GM18507 (cell line): ENCODE measurements around the gene DNAJB5.

Experiments
- DNase-seq: peaks from one replicate; pipeline ENCODE4 v3.0.0; 2011; ENCODE audit warnings: low read depth; ENCODE audit not compliant: insufficient read length; ENCODE audit errors: extremely low spot score
- FAIRE-seq: peaks from 2 replicates; lab custom pipeline; 2011; peaks lifted over from hg19 to GRCh38; lab: Jason Lieb, UNC

Gene DNAJB5

DNA sequence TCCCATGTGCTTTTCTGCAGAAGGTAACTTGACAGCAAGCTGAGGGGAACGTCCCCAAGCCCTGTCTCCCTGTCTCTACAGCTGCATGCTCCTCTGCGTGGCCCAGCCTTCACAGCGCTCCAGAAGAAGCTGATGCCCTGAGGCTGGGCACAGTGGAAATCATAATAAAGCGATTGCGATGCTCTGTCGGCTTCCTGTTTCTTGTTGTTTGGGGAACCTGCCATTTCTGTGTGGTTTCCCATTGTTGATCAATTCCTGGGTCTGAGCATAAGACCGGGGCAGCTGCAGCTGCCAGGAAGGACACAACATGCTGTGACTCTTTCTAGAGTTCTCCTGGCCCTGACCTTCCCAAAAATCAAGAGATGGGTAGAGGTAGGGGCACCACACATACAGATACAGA, 7.2 kb upstream of the DNAJB5 start:
- FAIRE-seq (peak; percentile 24), DNase-seq (no peak)

DNA sequence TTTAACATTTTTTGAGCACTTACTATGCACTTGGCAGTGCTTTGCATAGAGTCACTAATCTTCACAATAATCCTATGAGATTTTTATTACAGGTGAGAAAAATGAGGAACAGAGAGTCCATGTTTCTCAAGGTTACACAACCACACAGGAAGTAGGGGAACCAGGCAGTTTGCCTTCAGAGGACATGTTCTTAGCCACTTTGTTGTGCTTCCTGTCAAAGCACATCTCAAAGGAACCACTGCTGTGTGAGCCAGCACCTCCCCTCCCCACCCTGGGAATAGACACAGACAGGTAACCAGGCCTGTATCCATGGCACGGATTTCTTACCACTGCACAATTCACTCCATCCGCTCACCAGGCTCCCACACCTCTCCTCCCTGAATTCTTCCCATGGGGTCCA, 6.3 kb upstream of the DNAJB5 start:
- FAIRE-seq: peak; percentile 92
- no peak for DNase-seq

DNA sequence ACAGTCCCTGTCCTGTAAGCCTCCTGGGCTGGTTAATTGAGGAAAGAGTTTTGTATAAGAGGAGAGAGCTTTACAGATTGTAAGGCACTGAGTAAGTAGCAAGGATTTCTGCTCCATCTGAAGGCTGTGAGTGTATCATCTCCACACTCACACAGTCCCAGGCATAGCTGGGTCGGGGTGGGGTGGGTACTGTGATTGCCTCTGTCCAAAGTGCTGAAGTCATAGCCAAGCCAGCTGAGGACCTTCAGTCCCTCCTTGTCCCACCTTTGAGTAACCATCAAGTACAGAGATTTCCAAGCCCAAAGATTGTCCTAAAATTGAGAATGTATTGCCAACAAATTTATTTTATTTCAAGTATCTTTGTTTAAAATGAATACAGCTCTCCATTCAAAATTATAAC, 5.5 kb upstream of the DNAJB5 start:
- DNase-seq: no peak
- FAIRE-seq: no peak

DNA sequence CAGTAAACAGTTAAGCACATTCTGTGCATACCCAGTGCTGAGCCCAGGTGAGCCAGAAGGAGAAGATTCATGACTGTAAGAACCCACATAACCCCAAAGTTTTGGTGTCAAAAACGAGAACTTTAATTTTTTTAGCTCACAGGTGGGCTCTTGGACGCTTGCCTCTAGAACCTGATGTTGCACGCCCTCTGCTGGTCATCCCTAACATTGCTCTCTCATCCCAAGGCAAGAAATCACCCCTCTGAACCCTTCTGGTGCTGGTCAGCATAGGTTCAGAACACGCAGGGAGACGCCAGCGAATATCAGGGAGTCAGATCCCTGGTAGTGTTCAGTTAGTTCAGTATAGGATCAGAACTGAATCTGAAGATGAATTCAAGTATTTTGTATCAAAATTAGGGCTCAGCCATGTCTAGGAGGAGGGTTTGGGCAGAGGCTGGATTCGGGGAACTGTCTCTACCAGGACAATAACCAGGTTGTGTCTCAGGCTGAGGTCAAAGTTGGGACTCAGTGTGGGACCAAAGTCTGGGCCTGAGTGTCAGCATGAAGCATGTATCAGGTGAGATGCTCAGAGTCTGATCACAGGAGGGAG, 4.1 kb upstream of the DNAJB5 start:
- no peak for DNase-seq
- FAIRE-seq: peak; percentile 87

DNA sequence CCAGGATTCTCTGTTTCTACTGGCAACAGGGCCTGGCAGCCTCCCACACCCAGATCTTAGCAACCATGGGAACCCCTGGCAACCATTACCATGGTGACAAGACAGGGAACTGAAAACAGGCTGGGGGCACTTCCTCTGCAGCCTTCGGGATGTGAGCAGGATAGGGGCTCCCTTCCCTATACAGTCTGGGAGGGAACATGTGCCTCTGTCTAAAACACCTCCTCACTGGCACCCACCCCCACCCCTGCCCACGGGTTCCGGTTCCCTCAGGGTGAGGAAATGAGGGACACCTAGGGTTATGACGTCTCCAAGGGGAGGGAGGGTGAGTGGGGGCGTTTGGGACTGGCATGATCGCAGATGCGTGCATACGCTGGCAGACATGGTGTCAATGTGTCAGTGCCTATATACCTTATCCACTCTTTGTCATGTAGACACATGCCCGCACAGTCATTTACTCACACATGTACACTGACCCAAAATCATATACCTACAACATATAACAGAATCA, 3.0 kb upstream of the DNAJB5 start:
- FAIRE-seq (peak; percentile 31), DNase-seq (no peak)

DNA sequence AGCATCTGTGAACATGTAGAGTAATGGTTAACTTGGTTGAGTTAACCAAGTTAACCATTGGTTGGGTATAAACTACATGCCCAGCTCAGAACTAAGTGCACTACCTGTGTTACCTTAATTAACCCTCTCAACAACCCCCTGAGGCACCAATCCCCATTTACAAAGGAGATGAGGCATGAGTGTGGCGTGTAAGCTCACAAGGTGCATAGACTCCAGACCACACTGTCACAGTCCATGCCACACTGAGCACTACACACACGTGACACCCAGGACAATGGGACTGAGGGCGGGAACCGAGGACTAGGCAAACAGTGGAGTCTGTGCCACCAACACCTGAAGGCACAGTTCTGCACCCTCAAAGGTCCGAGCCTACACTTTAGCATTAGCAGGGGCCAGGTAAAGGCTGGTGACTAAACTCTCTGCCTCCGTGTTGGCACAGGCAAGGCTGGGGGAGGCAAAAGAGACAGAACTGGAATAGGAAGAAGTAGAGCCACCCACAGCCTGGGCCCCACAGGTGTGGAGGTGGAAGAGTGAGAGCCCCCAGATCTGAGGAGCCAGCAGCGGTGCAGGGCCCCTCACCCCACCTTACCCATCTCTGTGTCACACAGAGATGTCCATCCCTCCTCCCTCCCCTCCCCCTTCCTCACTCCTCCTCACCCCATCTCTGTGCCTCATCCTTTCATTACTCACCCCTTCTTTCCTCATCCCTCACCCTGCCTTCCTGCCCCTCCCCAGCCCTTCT, 2.2 kb upstream of the DNAJB5 start:
- no peak for DNase-seq
- no peak for FAIRE-seq

DNA sequence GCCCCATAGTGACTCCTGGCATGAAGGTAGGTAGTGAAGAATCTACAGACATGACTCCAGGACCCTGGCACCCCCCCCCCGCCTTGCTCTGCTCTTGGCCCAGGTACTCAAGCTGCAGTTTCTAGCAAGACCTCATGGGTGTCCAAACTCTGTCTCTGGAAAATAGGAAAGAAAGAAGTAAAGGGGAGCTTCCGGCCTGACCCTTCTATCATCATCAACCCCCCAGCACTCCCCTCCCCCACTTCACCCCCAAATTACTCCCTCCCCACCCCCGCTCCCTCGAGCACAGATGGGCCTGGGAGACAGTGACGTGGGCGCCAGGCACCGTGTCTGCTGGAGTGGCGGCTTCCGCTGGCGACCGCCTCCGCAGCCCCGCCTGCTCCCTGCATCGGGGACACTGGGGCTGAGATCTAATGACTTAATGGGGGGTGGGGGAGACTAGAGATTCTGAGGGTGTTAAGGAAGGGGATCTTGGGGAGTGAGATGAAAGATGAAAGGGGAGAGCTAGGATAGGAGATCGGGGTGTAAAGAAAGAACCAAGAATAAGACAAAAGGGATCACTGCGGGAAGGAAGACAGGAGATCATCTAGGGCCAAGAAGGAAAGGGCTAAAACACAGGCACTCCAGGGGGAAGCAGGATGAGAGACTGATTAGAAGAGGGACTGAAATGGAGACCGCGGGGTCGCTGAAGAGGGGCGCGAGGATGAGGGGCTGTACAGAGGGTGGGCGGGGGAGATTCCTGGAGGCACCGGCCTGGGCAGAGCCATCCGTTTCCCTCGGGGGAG, 1.1 kb upstream of the DNAJB5 start:
- DNase-seq: no peak
- no peak for FAIRE-seq

DNA sequence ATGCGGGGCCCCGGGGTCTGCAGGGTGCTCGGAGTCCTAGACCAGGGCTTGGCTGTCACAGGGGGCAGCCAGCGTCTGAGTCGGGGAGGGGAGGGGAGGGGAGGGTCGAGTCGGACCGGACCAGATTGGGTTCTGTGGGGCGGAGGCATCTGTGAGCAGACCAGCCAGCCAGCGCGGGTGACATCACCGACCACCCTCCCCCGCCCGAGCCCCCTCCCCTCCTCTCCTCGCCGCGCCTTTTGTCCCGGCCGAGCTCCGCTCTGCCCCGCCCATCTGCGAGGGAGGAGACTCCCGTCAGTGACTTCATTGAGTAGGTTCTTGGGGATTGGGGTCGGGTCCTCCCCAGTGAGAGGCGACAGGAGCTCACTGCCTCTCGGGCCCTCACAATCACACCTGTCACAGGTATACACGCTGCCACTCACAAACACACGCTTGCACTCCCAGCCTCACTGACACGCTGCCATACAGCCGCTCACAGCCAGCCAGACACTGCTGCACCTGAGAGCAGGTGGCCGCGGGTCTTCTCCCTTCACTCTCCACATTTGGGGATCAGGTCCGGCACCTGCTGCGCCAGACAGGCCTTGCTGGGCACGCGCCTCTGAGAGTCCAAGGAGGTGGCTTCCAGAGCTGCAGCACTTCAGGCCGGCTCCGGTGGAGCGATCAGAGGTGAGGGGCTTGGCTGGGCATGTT, 546 bp downstream of the DNAJB5 start:
- FAIRE-seq (peak; percentile 41), DNase-seq (no peak)

DNA sequence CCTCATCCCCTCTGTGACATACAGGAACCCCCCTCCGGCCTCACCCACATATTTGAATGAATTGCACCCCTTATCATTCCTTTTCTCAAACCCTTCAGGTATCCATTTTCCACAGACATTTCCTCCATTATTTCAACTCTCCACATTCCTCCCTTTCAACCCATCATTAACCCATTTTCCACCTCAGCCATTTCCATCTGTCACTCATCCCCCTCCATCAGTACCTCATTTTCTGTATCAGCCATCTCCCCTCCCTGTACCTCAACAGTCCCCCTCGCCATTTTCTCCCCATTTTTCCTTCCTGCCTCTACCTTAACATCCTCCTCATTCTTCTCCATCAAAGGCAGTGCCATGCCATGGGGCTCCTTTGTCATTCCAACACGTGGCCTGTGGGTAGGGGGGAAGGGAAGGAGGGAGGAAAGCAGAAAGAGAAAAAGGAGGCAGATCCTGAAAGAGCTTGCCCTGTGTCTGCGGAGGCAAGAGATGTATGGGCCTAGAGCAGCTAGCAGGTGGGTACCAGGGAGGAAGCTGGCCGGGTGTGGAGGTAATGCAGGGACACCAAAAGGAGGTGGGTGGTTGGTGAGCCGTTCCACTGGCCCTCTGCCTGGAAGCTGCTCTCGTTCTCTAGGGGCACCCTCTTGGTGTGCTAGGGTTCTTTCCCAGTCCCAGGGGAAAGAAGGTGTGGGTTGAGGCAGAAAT, 1.5 kb downstream of the DNAJB5 start:
- FAIRE-seq: no peak

DNA sequence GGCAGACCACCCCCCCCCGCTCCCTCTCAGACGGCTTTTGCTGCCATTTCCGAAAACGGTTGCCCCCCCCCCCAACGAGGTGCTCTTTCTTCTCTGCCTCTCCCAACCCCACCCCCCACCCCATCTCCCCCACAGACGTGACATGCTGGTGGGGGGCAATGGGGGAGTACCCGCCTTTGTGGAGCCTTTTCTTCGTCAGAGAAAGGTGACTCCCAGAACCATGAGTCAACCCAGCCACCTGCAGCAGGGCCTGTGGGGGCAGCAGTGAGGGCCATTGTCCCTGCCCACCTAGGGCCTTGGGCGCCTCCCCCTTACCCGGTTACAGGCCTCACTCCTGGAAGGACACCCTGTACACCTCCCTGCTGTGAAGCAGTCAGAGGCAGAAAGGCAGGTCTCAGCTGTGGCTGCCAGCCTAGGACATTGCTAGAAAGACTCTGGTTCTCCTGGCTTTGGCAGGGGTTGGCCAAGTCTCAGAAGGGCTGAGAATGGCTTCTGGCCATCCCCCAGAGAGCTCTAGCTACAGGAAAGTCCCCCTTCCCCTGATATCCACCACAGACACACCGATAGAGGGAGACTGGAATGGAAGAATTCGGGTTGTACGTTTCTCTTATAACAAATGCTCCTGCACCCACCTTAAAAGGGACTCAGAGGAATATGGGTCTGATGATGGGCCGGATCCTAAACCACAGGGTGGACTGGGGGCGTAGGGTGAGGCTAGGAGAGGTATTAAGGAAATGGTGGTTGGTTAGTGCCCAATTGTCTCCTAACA, 2.2 kb downstream of the DNAJB5 start:
- DNase-seq (no peak), FAIRE-seq (peak; percentile 55)

More for the DNA sequence above, 1.5 kb downstream of the DNAJB5 start:
- DNase-seq: no peak

DNA sequence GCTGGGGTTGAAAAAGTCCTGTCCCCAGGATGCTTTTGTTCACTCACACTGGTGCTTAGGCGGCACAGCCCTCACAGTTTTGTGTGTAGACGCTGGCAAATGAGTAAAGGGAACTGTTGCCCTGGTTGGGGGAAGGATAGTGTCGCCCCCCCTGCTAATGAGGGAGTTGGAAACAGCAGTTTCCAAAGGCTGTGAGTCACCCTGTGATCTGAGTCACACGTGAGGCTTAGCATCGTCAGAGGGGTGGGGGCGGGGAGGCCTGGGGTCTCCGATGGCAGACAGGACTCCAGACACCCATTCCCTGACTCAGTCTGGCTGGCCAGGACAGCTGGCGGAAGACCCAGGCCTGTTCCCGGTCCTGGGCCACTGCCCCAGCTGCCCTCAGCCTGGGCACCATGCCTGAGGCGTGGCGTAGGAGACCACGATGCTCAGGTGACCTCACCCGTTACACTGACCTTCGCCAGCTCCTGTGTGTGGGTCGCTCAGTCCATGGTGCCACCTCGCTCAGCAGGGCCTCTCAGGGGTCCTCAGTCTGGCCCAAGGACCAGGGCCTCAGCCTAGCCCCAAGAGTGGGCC, 2.9 kb downstream of the DNAJB5 start:
- DNase-seq (no peak), FAIRE-seq (no peak)

DNA sequence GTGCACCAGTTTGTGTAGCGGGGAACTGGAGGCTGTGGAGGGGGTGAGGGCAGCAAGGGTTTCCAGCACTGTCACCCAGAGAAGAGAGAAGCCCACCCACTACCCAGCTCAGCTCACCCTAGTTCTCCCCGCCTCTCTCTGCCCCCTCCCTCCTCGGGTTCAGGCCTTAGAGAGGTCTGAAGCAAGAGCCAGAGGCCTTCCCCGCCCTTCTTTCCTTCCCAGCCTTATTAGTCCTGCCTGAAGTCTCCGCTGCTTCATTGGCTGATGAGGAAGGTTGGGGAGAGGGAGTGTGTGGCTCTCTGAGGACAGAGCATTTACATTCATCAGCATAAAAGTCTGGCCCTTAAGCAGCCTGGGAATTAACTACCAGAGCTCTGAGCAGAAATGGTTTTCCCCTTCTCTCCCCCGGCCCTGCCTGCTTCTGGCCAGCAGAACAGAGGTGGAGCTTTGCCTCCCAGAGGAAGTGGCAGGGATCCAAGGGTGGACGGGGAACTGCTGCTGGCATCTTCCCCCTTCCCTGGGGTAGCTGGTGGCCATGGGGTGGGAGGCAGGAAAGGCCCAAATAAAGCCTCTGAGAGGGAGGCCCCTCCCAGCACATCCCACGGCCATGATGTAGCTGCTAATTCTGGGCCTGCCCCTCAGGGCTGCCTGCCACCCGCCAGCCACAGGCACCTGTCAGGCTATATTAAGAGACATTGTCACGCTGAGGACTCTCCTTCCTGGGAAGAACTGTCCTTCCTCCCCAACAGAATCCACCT, 4.1 kb downstream of the DNAJB5 start:
- DNase-seq (no peak), FAIRE-seq (no peak)

DNA sequence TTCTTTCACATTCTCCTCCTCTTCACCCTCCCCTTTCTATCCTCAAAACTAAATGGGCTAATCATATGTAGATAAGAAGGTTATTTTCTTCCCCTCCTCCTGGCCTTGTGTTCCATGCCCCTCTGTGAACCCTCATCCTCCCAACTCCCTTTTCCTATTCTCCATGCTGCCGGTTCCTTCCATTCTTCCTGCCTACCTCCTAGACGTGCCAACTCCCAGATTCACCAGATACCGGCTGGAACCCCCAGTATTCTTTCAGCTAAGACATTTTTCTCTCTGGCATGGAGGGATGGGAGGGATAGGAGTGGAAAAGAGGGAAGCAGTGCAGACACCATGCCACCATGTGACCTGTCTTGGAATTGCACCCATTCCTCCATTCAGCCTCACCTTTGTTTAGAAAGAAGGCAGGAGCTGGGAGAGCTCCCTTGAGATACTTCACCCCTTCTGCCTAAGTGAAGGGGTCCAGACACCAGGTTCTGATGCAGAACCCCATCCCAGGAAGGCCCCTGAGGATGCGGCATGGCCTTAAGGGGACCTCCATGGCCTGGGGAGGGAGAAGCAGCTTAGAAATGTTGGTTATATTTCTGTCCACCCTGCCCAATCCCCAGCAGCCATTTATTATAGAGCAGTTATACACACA, 4.8 kb downstream of the DNAJB5 start:
- no peak for DNase-seq
- peak; percentile 75 for FAIRE-seq

DNA sequence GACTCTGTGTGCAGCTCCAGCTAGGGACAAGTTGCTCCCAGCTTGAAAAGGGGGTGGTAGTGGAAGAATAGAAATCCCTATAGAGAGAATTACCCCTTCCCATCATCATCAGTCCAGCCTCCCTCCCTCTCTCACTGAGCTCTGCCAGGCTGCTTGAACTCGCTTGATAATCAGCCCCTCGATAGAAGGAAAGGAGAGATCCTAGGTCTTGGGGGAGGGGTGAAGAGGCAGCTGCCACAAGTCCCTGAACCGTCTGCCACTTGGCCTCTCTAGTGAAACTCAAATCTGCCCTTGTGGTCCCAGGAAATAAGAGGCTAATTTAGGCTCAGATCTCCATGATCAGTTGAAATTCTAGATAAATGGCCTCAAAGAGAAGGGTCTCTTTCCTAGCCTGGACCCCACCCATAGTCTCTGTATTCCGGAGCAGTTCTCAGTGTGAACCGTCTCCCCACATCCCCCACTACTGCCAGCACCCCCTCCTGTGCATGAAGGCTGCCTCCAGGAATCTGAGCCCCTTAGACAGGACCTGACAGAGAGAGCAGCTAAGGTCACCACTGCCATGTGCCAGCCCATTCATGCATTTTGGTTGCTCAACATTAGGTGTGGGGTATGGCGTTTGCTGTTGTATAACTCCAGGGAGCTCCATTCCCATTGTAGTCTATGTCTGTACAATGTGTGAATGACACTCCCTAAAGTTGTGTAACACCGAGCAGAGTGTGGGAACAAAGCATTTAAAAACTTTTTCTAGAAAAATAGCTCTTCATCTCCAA, 5.5 kb downstream of the DNAJB5 start:
- FAIRE-seq: no peak

DNA sequence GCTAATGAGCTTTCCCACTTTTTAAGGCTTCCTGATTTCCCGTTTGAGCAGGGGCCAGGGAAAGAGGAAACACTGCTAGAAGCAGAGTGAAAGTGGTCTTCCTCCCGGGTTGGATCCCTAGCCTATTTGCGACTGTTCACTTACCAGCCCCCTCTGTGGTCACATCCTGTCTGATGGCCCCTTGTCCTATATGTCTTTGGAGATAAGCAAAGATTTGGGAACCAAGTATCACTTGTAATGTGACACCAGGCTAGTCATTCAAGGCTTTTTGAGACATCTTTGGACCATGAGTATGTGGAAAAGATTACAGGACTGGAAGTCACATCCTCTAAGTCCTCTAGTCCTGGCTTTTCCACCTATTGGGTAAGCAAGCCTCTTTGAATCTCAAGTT, 6.1 kb downstream of the DNAJB5 start:
- no peak for DNase-seq
- no peak for FAIRE-seq

More for the DNA sequence above, 5.5 kb downstream of the DNAJB5 start:
- no peak for DNase-seq

DNA sequence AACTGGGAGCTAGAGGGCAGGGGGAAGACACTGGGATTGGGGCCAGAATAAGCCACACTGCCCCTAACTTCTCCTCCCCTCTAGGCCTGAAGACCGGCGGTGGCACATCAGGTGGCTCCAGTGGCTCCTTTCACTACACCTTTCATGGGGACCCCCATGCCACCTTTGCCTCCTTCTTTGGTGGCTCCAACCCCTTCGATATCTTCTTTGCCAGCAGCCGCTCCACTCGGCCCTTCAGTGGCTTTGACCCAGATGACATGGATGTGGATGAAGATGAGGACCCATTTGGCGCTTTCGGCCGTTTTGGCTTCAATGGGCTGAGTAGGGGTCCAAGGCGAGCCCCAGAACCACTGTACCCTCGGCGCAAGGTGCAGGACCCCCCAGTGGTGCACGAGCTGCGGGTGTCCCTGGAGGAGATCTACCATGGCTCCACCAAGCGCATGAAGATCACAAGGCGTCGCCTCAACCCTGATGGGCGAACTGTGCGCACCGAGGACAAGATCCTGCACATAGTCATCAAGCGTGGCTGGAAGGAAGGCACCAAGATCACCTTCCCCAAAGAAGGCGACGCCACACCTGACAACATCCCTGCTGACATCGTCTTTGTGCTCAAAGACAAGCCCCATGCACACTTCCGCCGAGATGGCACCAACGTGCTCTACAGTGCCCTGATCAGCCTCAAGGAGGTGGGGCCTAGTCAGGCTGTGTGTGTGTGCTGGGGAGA, 6.8 kb downstream of the DNAJB5 start:
- FAIRE-seq: no peak
- DNase-seq: no peak
